Measurements from ENCODE around the gene PRDX2. TPM values are rescaled to one million over a fixed set of nuclear protein-coding genes. Genes with fewer than 3 reads are reported as not detected.

PRDX2 gene
- total RNA-seq, 1 donor = 155 TPM

- H3K4me3 ChIP-seq (ENCODE audit: insufficient read depth, low read length) = no peak overlapping the region
- no peak overlapping the region for H2AFZ ChIP-seq (ENCODE audit: low read length)
- no peak for DNase-seq (ENCODE audit: insufficient read length, low spot score, missing footprints)
- no peak overlapping the region for H3K4me2 ChIP-seq (ENCODE audit: insufficient read depth, low read length)
- H3K27me3 ChIP-seq (ENCODE audit: insufficient read depth, low read length) = peaks cover 70% of the 10 kb centered on the region
- peaks cover 4% of the 10 kb centered on the region for H4K20me1 ChIP-seq (ENCODE audit: insufficient read depth, low read length)
- no peaks in the 10 kb centered on the region for H3K36me3 ChIP-seq (ENCODE audit: insufficient read depth, low read length)
- no peaks in the 10 kb centered on the region for H3K79me2 ChIP-seq (ENCODE audit: insufficient read depth, low read length)
- H3K9me3 ChIP-seq (ENCODE audit: low read depth, low read length) = no peaks in the 10 kb centered on the region
- H3K4me1 ChIP-seq (ENCODE audit: insufficient read depth, low read length) = no peaks in the 10 kb centered on the region
- H3K27ac ChIP-seq (ENCODE audit: low read depth, low read length) = no peak overlapping the region
- TF ChIP-seq CTCF (IDR thresholded peaks at IDR 0.05; ENCODE audit: extremely low read depth, low read depth, low read length) = no peak
Measured at GRCh38 chr19:12838886-12839756, 37.5 kb upstream of the PRDX2 start.

- no peaks in the 10 kb centered on the region for H3K9me3 ChIP-seq (ENCODE audit: low read depth, low read length)
- DNase-seq (ENCODE audit: insufficient read length, low spot score, missing footprints) = peak; percentile 98
- no peak within 1 kb of the TSS for H3K27ac ChIP-seq (ENCODE audit: low read depth, low read length)
- no peak within 1 kb of the TSS for H3K4me2 ChIP-seq (ENCODE audit: insufficient read depth, low read length)
- peak; percentile 21 for TF ChIP-seq CTCF (IDR thresholded peaks at IDR 0.05; ENCODE audit: extremely low read depth, low read depth, low read length)
- H3K79me2 ChIP-seq (ENCODE audit: insufficient read depth, low read length) = no peaks in the 10 kb centered on the region
- peaks cover 4% of the 10 kb centered on the region for H4K20me1 ChIP-seq (ENCODE audit: insufficient read depth, low read length)
- no peak within 1 kb of the TSS for H3K4me3 ChIP-seq (ENCODE audit: insufficient read depth, low read length)
- H3K27me3 ChIP-seq (ENCODE audit: insufficient read depth, low read length) = peaks cover 76% of the 10 kb centered on the region
- no peaks in the 10 kb centered on the region for H3K4me1 ChIP-seq (ENCODE audit: insufficient read depth, low read length)
- no peaks in the 10 kb centered on the region for H3K36me3 ChIP-seq (ENCODE audit: insufficient read depth, low read length)
- H2AFZ ChIP-seq (ENCODE audit: low read length) = no peak within 1 kb of the TSS
Measured at GRCh38 chr19:12838182-12838885, 36.7 kb upstream of the PRDX2 start, which contains the start of gene MAST1. Gene MAST1 (plus strand): TSS chr19:12838515. CDS start chr19:12838573, 58 bp downstream.

DNA sequence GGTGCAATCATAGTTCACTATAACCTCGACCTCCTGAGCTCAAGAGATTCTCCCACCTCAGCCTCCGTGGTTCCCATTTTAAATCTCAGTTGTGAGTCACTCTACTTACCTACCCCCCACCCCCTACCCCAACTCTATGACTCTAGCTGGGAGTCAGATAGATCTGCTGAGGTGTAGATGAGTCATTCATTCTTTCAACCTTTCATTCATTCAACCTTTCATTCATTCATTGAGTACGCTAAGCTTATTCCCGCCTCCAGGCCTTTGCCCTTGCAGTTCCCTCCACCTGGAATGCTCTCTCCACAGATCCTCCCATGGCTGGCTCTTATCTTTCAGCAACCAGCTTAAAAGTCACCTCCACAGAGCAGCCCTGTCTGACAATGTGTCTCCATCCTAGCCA lies 35.6 kb upstream of the PRDX2 start:
- no peak overlapping the region for H3K4me3 ChIP-seq (ENCODE audit: insufficient read depth, low read length)
- H3K4me2 ChIP-seq (ENCODE audit: insufficient read depth, low read length) = no peak overlapping the region
- no peak overlapping the region for H3K27ac ChIP-seq (ENCODE audit: low read depth, low read length)
- H2AFZ ChIP-seq (ENCODE audit: low read length) = no peak overlapping the region
- TF ChIP-seq CTCF (IDR thresholded peaks at IDR 0.05; ENCODE audit: extremely low read depth, low read depth, low read length) = no peak
- H4K20me1 ChIP-seq (ENCODE audit: insufficient read depth, low read length) = peaks cover 8% of the 10 kb centered on the region
- peak; percentile 74 for DNase-seq (ENCODE audit: insufficient read length, low spot score, missing footprints)
- H3K9me3 ChIP-seq (ENCODE audit: low read depth, low read length) = no peaks in the 10 kb centered on the region
- H3K36me3 ChIP-seq (ENCODE audit: insufficient read depth, low read length) = no peaks in the 10 kb centered on the region
- H3K27me3 ChIP-seq (ENCODE audit: insufficient read depth, low read length) = peaks cover 84% of the 10 kb centered on the region
- no peaks in the 10 kb centered on the region for H3K79me2 ChIP-seq (ENCODE audit: insufficient read depth, low read length)
- H3K4me1 ChIP-seq (ENCODE audit: insufficient read depth, low read length) = no peaks in the 10 kb centered on the region

- no peaks in the 10 kb centered on the region for H3K79me2 ChIP-seq (ENCODE audit: insufficient read depth, low read length)
- H3K27ac ChIP-seq (ENCODE audit: low read depth, low read length) = no peak overlapping the region
- peaks cover 11% of the 10 kb centered on the region for H4K20me1 ChIP-seq (ENCODE audit: insufficient read depth, low read length)
- no peak for TF ChIP-seq CTCF (IDR thresholded peaks at IDR 0.05; ENCODE audit: extremely low read depth, low read depth, low read length)
- no peak overlapping the region for H2AFZ ChIP-seq (ENCODE audit: low read length)
- H3K4me1 ChIP-seq (ENCODE audit: insufficient read depth, low read length) = no peaks in the 10 kb centered on the region
- no peak overlapping the region for H3K4me3 ChIP-seq (ENCODE audit: insufficient read depth, low read length)
- no peaks in the 10 kb centered on the region for H3K36me3 ChIP-seq (ENCODE audit: insufficient read depth, low read length)
- DNase-seq (ENCODE audit: insufficient read length, low spot score, missing footprints) = no peak
- H3K27me3 ChIP-seq (ENCODE audit: insufficient read depth, low read length) = peaks cover 84% of the 10 kb centered on the region
- H3K9me3 ChIP-seq (ENCODE audit: low read depth, low read length) = no peaks in the 10 kb centered on the region
- H3K4me2 ChIP-seq (ENCODE audit: insufficient read depth, low read length) = no peak overlapping the region
Measured at GRCh38 chr19:12836529-12836863, 34.9 kb upstream of the PRDX2 start.
